NCI-H2081 (cell line): ENCODE data around the gene NDUFB10.

ENCODE experiments used
- DNase-seq, 2 experiments: peaks; one replicate each; lab custom pipeline; 2025; lab: John Stamatoyannopoulos, UW

Gene NDUFB10

DNA sequence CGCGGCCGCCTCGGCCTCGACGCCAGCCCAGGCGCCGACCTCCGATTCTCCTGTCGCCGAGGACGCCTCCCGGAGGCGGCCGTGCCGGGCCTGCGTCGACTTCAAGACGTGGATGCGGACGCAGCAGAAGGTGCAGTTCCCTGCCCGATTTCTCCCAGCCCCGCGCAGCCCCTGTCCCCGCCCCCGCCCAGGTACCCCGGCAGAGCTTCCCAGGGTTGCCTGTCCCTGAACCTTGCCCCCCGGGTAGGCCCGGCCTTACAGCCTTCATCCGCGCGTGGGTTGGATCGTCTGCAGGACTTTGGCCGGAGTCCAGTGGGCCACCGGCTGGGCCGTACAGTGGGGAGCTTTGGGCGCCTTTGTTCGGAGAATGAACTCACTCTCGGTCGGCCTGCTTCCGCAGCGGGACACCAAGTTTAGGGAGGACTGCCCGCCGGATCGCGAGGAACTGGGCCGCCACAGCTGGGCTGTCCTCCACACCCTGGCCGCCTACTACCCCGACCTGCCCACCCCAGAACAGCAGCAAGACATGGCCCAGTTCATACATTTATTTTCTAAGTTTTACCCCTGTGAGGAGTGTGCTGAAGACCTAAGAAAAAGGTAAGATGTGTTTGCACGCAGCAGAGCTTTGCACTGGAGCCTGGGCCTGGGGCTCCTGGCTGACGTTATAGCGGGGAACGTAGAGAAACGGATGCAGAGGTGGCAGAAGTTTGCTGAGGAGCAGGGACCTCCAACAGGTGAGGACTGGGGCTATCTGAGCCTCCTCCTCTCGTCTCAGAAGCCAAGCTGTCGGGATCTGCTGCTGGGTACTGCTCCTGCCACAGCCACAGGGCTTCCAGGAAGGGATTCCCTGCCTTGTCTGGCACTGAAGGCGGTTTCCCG, 25.2 kb downstream of the NDUFB10 start:
- DNase-seq, result peak in 1 of 2 experiments; percentile 47

DNA sequence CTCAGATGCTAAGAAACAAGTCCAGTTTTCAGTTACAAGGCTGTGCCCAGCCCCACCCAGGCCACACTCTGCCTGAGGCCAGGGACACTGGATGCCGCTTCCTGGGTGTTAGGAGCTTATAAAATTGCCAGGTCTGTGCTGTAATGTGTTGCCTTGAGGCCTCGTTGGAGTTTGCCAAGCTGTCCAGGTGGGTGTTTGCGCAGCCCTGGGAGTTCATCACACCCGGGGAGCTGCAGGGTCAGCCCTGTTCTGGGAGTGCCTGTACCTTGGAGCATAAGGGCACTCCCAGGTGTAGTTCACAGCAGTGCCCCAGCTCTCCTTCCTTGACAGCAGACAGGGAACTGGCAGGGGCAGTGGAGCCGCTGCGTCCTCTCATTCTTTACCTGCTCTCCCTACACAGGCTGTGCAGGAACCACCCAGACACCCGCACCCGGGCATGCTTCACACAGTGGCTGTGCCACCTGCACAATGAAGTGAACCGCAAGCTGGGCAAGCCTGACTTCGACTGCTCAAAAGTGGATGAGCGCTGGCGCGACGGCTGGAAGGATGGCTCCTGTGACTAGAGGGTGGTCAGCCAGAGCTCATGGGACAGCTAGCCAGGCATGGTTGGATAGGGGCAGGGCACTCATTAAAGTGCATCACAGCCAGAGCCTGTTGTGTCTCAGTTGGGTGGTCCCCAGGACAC, 26.3 kb downstream of the NDUFB10 start:
- no peak for DNase-seq

- no peak for DNase-seq
These were observed 27.9 kb downstream of the NDUFB10 start for GRCh38 chr16:1987198-1987597.

DNA sequence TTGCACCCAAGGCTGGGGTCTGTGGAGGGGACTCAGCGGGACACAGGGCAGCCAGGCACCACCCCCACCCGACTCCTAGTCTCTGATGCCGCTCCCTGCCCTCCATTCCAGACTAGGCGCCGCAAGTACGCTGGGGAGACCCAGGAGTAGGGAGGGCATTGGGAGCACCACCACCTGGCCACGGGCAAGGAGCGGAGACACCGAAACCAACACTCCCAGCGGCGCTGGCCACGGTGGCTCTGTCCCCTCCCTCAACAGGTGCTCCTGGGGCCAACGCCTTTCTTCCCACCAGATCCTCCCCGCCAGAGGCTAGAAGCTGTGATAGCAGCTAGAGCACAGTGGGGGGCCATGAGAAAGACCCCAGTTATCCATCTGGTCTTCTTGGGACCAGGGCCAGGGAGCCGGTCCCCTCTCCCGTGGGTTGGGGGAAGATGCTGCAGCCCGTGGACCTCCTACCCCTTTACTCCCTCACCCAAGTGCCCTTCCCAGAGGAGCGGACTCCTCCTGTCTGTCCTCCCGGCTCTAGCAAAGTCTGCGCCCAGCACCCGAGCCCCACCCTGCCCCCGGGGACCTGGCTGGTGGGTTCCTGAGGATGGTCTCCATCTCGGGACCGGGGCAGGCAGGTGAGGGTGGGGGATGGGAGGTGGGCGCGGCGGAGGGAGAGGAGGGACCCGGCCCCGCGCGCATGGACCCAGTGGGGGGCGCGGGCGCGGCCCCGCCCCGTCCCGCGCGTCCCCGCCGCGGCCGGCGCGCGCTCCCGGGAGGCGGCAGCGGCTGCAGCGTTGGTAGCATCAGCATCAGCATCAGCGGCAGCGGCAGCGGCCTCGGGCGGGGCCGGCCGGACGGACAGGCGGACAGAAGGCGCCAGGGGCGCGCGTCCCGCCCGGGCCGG, 30.1 kb downstream of the NDUFB10 start, which contains the start of gene SYNGR3:
Gene SYNGR3, plus strand, starts transcription at position 762 of the 892 bp plus-strand sequence. CDS start 133 bp downstream, outside the sequence.
- peak in 1 of 2 experiments; percentile 16 for DNase-seq

DNA sequence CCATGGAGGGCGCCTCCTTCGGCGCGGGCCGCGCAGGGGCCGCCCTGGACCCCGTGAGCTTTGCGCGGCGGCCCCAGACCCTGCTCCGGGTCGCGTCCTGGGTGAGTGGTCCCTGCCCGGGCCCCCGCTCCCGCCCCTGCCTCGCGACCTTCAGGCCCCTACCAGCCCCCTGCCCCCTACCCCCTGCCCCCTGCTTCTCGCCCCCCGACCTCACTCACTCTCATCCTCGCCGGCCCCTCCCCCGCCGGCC, 30.7 kb downstream of the NDUFB10 start:
- no peak for DNase-seq

DNA sequence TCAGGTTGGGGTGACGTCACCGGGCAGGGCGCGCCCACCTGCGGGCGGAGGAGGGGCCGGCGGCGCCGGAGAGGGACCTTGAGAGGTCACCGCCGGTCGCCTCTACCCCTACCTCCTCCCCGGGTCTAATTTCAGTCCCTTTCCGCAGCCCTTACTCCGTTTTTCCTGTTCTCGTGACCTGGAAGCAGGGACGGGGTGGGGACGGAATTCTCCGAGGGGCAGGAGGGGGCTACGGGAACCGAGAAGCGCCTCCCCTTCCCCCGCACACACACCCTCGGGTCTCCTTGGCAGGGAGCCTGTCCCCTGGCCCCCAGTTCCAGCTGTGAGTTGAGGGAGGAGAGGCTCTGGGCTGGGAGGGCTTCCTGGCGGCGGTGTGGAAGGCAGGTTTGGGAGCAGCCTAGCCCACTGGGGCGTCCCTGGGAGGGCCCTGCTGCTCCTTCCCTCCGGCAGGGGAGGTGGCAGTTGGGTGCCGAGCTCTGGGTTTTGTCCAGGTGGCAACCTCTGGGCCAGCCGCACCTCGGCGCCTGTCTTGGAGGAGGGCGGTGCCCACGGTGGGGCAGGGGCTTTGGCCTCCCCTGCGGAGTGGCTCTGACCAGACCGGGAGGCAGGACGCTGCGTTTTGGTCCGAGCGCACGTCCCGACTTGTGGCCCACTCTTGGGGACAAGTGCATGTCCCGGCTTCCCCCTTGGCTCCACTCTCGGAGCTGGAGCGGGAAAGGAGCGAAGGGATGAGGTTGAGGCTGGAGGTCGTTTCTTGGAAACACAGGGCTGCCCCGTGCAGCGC, 31.2 kb downstream of the NDUFB10 start:
- DNase-seq, result no peak

DNA sequence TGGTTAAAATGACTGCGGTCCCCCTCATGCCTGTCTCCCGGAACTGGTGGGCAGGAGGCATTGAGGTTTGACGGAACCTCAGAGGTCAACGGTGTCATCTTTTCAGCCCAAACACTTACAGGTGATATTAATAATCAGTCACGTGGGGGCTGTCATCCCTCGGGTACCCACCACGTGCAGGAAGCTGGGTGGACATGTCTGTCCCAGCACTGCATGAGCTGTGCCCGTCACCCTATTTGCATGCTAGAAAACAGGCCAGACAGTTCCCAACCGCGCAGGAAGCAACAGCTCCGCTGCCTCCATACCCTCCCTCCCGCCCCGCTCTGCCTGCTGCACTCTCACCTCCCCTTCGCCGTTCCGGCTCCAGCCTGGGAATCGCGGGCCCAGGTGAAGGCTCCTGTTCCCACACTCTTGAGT, 31.8 kb downstream of the NDUFB10 start:
- no peak for DNase-seq

GRCh38 chr16:1991588-1991947, 32.2 kb downstream of the NDUFB10 start:
- no peak for DNase-seq

GRCh38 chr16:1991948-1992703, 32.8 kb downstream of the NDUFB10 start:
- DNase-seq, result no peak

- DNase-seq, result no peak
These were observed 33.5 kb downstream of the NDUFB10 start for GRCh38 chr16:1992704-1993317.

DNA sequence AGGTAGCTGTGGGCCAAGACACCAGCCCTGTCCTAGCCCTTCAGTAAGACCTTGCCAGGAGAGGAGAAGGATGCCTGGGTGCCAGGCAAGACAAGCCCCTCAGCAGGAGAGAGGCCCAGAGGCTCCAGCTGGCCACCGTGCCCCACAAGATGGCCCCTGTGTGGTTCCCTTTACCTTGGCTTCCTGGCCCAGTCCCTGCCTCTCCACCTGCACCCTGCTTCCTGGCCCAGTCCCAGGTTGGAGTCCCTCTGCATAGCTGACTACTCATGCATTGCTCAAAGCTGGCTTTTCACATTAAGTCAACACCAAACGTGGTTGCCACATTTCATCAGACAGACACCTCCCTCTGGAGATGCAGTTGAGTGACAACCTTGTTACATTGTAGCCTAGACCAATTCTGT, 34.4 kb downstream of the NDUFB10 start:
- DNase-seq, result no peak

DNA sequence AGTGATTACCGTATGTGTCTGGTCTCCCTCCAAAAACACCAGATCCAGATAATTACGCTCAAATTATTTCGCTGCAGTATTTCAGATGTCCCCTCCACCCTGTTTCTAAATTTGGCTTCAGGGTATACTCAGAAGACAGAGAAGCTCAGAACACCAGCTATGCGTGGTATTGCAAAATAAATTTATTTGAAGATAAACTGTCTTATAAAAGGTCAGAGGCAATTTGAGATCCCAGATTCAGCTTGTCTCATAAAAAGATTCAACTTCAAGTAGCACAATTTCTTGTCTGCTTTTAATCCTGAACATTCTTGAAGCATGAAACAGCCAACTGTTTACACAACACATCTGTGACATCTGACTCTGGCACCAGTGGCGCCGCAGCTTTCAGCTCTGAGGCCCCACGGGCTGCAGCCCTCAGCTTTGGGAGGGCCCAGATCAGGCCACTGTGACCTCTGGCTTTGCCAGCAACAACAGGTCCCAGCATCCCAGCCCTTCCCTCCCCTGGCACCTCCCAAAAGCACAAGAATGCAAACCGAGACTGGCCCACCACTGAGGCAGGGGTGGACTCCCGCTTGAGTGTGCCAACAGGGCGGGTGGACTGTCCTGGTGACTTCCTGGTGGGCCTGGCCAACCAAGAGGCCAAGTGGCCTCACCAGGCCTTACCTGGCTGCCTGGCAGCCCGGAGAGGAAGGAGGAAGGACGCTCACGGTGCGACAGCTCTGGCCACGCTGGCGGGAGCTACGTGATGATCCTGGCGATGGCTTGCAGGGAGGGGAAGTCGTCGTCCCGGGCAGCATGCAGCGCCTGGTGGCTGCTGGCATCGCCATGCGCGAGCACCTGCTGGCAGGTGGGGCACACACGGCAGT, 38.4 kb downstream of the NDUFB10 start:
- DNase-seq, result no peak

DNA sequence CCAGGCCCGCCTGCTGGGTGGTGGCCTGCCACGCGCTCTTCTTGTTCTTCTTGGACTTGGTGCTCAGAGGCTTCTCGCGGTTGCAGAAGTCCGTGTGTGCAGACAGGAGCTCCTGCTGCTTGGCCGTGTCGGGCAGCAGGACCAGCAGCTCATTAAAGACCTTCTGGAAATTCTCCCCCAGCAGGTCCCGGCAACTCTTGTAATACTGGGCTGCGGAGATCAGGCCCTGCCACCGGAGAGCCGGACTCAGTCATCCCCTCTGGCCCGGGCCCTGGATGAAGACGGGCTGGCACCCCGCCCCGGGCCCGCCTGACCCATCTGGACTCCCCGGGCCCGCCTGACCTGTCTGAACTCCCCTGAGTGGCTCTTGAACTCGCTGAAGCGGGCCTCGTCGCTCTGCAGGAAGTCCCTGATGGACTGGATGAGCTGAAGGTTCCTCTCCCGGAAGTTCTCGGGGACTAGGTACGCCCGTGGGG, 39.1 kb downstream of the NDUFB10 start:
- DNase-seq, result no peak

GRCh38 chr16:1998852-1999801, 39.8 kb downstream of the NDUFB10 start:
- no peak for DNase-seq

GRCh38 chr16:1999866-2000514, 40.7 kb downstream of the NDUFB10 start:
- no peak for DNase-seq

GRCh38 chr16:2001035-2001434, 41.7 kb downstream of the NDUFB10 start:
- no peak for DNase-seq

DNA sequence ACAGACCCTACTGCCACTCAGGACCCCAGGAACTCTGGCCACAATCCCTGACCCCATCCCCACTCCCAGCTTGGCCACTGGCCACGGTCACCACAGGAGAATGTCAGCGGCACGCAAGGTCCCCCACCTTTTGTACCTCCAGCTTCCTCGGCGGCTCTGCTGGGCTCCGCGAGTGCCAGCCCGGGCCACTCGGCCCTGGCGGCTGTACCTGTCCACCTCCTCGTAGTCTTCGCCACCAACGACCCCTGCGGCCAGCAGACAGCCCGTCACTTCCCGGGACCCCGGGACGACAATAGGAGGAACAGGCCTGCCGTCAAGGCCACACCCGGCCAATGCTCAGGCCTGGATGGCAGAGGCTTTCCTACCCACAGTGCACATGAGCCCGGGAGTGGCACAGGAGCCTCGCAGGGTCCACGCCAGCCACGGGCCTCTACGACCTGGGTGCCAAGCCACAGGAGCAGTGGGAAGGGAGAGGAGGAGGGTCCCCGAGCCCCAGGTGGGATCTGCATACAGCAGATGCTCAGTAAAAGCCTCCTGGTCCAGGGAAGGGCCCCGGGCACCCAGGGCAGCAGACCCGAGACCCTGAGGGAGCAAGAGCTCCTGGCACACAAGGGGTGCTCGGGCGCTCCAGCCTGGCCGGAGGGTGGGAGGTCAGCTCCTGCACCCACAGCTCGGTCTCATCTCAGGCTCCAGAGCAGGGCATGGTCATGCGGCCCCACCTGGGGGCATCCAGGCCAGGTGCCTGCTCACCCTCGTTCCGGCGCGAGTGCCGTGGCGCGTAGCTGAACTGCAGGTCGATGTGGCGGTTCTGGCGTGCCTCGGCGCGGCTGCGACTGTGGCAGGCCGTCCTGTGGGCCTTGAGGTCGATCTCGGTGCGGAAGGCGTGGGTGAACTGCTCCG, 42.4 kb downstream of the NDUFB10 start:
- no peak for DNase-seq
